GM12878 (cell line): ENCODE measurements around the gene PCSK5. TPM values are rescaled to one million over a fixed set of nuclear protein-coding genes. Genes with fewer than 3 reads are reported as not detected.

ENCODE experiments used
- ATAC-seq: fragments of 200-7000 bp; cut with Tn5 transposase; 3 replicates; pipeline ENCODE4 v1.9.1; 2020; ENCODE audit warnings: mild to moderate bottlenecking, moderate library complexity
- BruUV-seq: library from RNA; stranded (reverse); fragments of 400-500 nt; replicated peaks from 2 replicates; lab custom pipeline; 2021; lab: Mats Ljungman, UMichigan
- CTCF ChIA-PET: fragments of 300-600 bp; sonication (Branson Sonifier 250); formaldehyde crosslinking; extraction: SDS; loops from one replicate; lab custom pipeline; 2021; ENCODE audit warnings: inconsistent platforms; lab: Yijun Ruan, JAX
- POLR2A ChIA-PET: fragments of 350-600 bp; formaldehyde crosslinking; extraction: SDS; loops from one replicate; lab custom pipeline; 2021; ENCODE audit warnings: inconsistent platforms; lab: Charles Lee
- RAD21 ChIA-PET: fragments of 300-600 bp; sonication (Branson Sonifier 250); formaldehyde crosslinking; loops from one replicate; lab custom pipeline; 2023; ENCODE audit warnings: antibody characterized with exemption; ENCODE audit not compliant: unreplicated experiment; lab: Charles Lee
- SMC1A ChIA-PET: fragments of 300-600 bp; sonication (Branson Sonifier 250); formaldehyde crosslinking; loops from one replicate; lab custom pipeline; 2023; ENCODE audit not compliant: unreplicated experiment, uncharacterized antibody; lab: Charles Lee
- DNase-seq: peaks from one replicate; pipeline ENCODE4 v3.0.0-alpha.2; 2011; ENCODE audit warnings: low read depth, low spot score
- FAIRE-seq: peaks from 3 replicates; lab custom pipeline; 2011; peaks lifted over from hg19 to GRCh38; lab: Jason Lieb, UNC
- H2AFZ ChIP-seq: 2 replicates; pipeline ENCODE4 v1.6.0; 2011; ENCODE audit warnings: low read depth, low read length, control low read depth; ENCODE audit not compliant: control insufficient read depth
- H3K27ac ChIP-seq: 2 replicates; pipeline ENCODE4 v1.5.1; 2011; ENCODE audit warnings: control low read depth; ENCODE audit not compliant: control insufficient read depth, insufficient read depth
- H3K27me3 ChIP-seq, 2 experiments: replicated peaks in 1 of 2; 2 replicates each; pipeline versions ENCODE4 v1.6.0 to v1.6.1; 2011; ENCODE audit warnings: low read length in 1 of 2; ENCODE audit not compliant: control insufficient read depth in 2 of 2, insufficient read depth in 2 of 2
- H3K36me3 ChIP-seq, 2 experiments: 2 replicates each; pipeline ENCODE4 v1.5.1; 2011; ENCODE audit warnings: low read length in 1 of 2; ENCODE audit not compliant: control insufficient read depth in 2 of 2, insufficient read depth in 2 of 2
- H3K4me1 ChIP-seq: 2 replicates; pipeline ENCODE4 v1.6.1; 2011; ENCODE audit warnings: mild to moderate bottlenecking, low read length, moderate library complexity, mixed read lengths; ENCODE audit not compliant: control insufficient read depth, insufficient read depth
- H3K4me2 ChIP-seq: 2 replicates; pipeline ENCODE4 v1.6.0; 2011; ENCODE audit warnings: control low read depth; ENCODE audit not compliant: control insufficient read depth, insufficient read depth
- H3K4me3 ChIP-seq: fragments of 200-600 bp; sonication (generic); 2 replicates; pipeline ENCODE4 v1.5.1; 2016
- H3K79me2 ChIP-seq: 2 replicates; pipeline ENCODE4 v1.6.0; 2011; ENCODE audit warnings: low read length; ENCODE audit not compliant: control insufficient read depth, insufficient read depth
- H3K9ac ChIP-seq: 2 replicates; pipeline ENCODE4 v1.8.0; 2011; ENCODE audit warnings: low read length, control low read depth, mixed read lengths; ENCODE audit not compliant: control insufficient read depth, insufficient read depth
- H3K9me3 ChIP-seq: replicated peaks from 3 replicates; pipeline ENCODE4 v1.5.1; 2011; ENCODE audit warnings: mild to moderate bottlenecking, low read length; ENCODE audit not compliant: control insufficient read depth, insufficient read depth
- H4K20me1 ChIP-seq: 2 replicates; pipeline ENCODE4 v1.6.0; 2011; ENCODE audit not compliant: control insufficient read depth, insufficient read depth
- CREM ChIP-seq: IDR thresholded peaks from 2 replicates; pipeline ENCODE4 v1.6.1; 2014; ENCODE audit warnings: antibody characterized with exemption, low read depth
- CUX1 ChIP-seq: IDR thresholded peaks from 2 replicates; pipeline ENCODE4 v1.6.1; 2012; ENCODE audit warnings: improper control_type of control experiment, low read depth, low read length; ENCODE audit not compliant: insufficient replicate concordance
- IRF4 ChIP-seq: IDR thresholded peaks from 2 replicates; pipeline ENCODE4 v1.6.1; 2011; ENCODE audit warnings: low read depth, low read length
- NKRF ChIP-seq: fragments of 450-650 bp; conservative IDR thresholded peaks from 2 replicates; pipeline ENCODE4 v1.6.1; 2017; ENCODE audit warnings: mild to moderate bottlenecking, moderate library complexity
- NR2C2 ChIP-seq: IDR thresholded peaks from 2 replicates; pipeline ENCODE4 v1.6.1; 2011; ENCODE audit warnings: borderline replicate concordance, low read depth; ENCODE audit not compliant: control insufficient read depth, insufficient read length
- RCOR1 ChIP-seq: conservative IDR thresholded peaks from 2 replicates; pipeline ENCODE4 v1.6.1; 2012; ENCODE audit warnings: low read depth, low read length, improper control_type of control experiment
- STAT3 ChIP-seq: IDR thresholded peaks from 2 replicates; pipeline ENCODE4 v1.6.1; 2011; ENCODE audit warnings: low read depth, low read length, improper control_type of control experiment
- TARDBP ChIP-seq: IDR thresholded peaks from 2 replicates; pipeline ENCODE4 v1.6.1; 2016; ENCODE audit warnings: borderline replicate concordance
- TCF7 ChIP-seq: IDR thresholded peaks from 2 replicates; pipeline ENCODE4 v1.6.1; 2014; ENCODE audit warnings: antibody characterized with exemption, borderline replicate concordance
- YBX1 ChIP-seq: fragments of 450-650 bp; IDR thresholded peaks from 2 replicates; pipeline ENCODE4 v1.6.1; 2016; ENCODE audit warnings: antibody characterized with exemption
- ZNF207 ChIP-seq: fragments of 450-650 bp; IDR thresholded peaks from 2 replicates; pipeline ENCODE4 v1.6.1; 2014; ENCODE audit warnings: antibody characterized with exemption, mild to moderate bottlenecking, borderline replicate concordance
- ZNF217 ChIP-seq: fragments of 450-650 bp; IDR thresholded peaks from 2 replicates; pipeline ENCODE4 v1.6.1; 2017; ENCODE audit warnings: antibody characterized with exemption, mild to moderate bottlenecking
- WGBS: methylation state at CpG from one replicate; pipeline ENCODE4 v1.1.6; 2016; ENCODE audit warnings: low lambda C conversion rate; ENCODE audit not compliant: insufficient replicate concordance, insufficient coverage; ENCODE audit errors: missing lambda C conversion rate; 5-methylcytosine and 5-hydroxymethylcytosine counted together
- in situ Hi-C: fragments of 300-500 bp; cut with MboI; formaldehyde crosslinking; loops from 9 replicates; pipeline ENCODE4 v1.14.3; 2018; ENCODE audit warnings: mixed read lengths
- intact Hi-C: fragments of 100-400 bp; cut with micrococcal nuclease; formaldehyde crosslinking; loops from one replicate; pipeline ENCODE4 v1.14.2; 2022; ENCODE audit not compliant: unreplicated experiment
- polyA plus RNA-seq, 11 experiments: library from polyadenylated mRNA; depleted of rRNA in 4 of 11; unstranded in 6 of 11; stranded (reverse) in 5 of 11; fragments of >200 nt; fragmentation: Nextera tagmentation in 4 of 11; fragmentation: Illumina TruSeq in 1 of 11; extraction: Ambion mirVana in 4 of 11; extraction: Trizol in 1 of 11; gene quantifications; 1 replicate in 1 of 11; 2 replicates in 10 of 11; pipeline versions ENCODE4 v1.2.1 to v1.2.3, GENCODE V29; 2011 to 2016; ENCODE audit warnings: inconsistent platforms in 2 of 11, missing spikeins in 2 of 11, low read depth in 1 of 11
- total RNA-seq, 4 experiments: library from RNA; depleted of rRNA in 3 of 4; stranded (reverse); fragments of >200 nt in 3 of 4; fragmentation: Illumina TruSeq in 1 of 4; extraction: Trizol in 1 of 4; gene quantifications; 2 replicates each; pipeline versions ENCODE4 v1.2.1 to v1.2.3, GENCODE V29; 2013 to 2021

PCSK5 gene
- total and polyA plus RNA-seq, 10 of the 15 experiments (the other 5 are each of a cell fraction or from before 2014, with no cell fraction given): 0.01 to 0.13 (median 0.04) TPM; not detected in 3

GRCh38 chr9:76401580-76402354, 511.3 kb downstream of the PCSK5 start:
- TF ChIP-seq TCF7 (no peak), ZNF207 (no peak), YBX1 (no peak), ZNF217 (no peak), IRF4 (no peak), NR2C2 (no peak), CREM (no peak), NKRF (no peak), TARDBP (no peak), CUX1 (no peak), STAT3 (no peak), RCOR1 (no peak)
- TF ChIP-seq, all 136 proteins: peak for 0
- H3K9me3 ChIP-seq: no peaks in the 10 kb centered on the region
- H3K36me3 ChIP-seq: no peaks in the 10 kb centered on the region
- H3K4me2 ChIP-seq: no peak overlapping the region
- no peak overlapping the region for H3K27ac ChIP-seq
- 79% methylated on average over 3 of the region's 3 CpGs for WGBS
- H2AFZ ChIP-seq: no peak overlapping the region
- no TSS peak for BruUV-seq
- H3K4me1 ChIP-seq: peaks cover 7% of the 10 kb centered on the region
- ChIA-PET SMC1A (interaction anchor here (0.6 to 2.3 kb wide), 4 partner anchors 11 to 63 kb away, joined by 3 to 9 read pairs (median 4); no protein-coding TSS in a partner anchor), CTCF (interaction anchor here (0.6 to 2.0 kb wide), 8 partner anchors 9 to 303 kb away, joined by 3 to 9 read pairs (median 3); no protein-coding TSS in a partner anchor), RAD21 (no interaction called here), POLR2A (no interaction called here)
- in situ Hi-C loops (no loop called here), intact Hi-C loops (loop anchor here (2.0 to 5.0 kb wide), 3 partner anchors 71 to 301 kb away; no protein-coding TSS in a partner anchor)
- ATAC-seq (no peak), FAIRE-seq (no peak), DNase-seq (no peak)
- no peaks in the 10 kb centered on the region for H4K20me1 ChIP-seq
- H3K27me3 ChIP-seq: no peaks in the 10 kb centered on the region
- H3K4me3 ChIP-seq: no peak overlapping the region
- no peak overlapping the region for H3K9ac ChIP-seq
- no peaks in the 10 kb centered on the region for H3K79me2 ChIP-seq
